PC-9 (cell line): Measurements from ENCODE around the gene MYMX.

Source experiments
- CTCF ChIP-seq: fragments of 200-600 bp; sonication (generic); conservative IDR thresholded peaks from 2 replicates; pipeline ENCODE4 v1.6.1; 2017; ENCODE audit warnings: mixed run types, antibody characterized with exemption, mild to moderate bottlenecking, moderate library complexity
- EZH2 ChIP-seq: fragments of 200-600 bp; sonication (generic); IDR thresholded peaks from 2 replicates; pipeline ENCODE4 v1.8.0; 2017; ENCODE audit warnings: antibody characterized with exemption, low read depth

DNA sequence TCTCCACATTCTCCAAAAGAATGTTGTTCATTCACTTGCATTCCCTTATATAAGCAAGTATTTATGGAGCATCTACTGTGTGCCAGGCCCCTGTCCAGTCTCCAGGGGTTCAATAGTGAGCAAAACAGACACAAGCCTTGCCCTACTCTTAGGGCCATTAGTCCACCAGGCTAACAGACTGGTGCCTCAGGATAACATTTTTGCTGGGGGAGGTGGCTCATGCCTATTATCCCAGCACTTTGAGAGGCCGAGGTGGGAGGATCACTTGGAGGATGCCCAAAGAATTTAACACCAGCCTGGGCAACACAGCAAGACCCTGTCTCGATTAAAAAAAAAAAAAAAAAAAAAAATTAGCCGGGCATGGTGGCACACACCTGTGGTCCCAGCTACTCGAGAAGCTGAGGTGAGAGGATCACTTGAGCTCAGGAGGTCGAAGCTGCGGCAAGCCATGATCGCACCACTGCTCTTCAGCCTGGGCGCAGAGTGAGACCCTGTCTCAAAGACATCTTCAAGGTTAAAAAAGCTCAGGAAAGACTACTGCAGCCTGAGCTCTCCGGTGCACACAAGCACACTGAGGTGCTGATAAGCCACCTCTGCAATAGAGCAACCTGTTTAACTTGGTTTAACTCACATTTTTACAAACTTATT is 38.2 kb upstream of the MYMX start:
- no peak for TF ChIP-seq CTCF
- no peak for TF ChIP-seq EZH2
